GM12878 (cell line): Measurements from ENCODE around the gene ANKRD6. TPM values are rescaled to one million over a fixed set of nuclear protein-coding genes. Genes with fewer than 3 reads are reported as not detected.

Experiments used
- ATAC-seq: fragments of 200-7000 bp; cut with Tn5 transposase; 3 replicates; pipeline ENCODE4 v1.9.1; 2020; ENCODE audit warnings: mild to moderate bottlenecking, moderate library complexity
- BruUV-seq: library from RNA; stranded (reverse); fragments of 400-500 nt; replicated peaks from 2 replicates; lab custom pipeline; 2021; lab: Mats Ljungman, UMichigan
- CTCF ChIA-PET: fragments of 300-600 bp; sonication (Branson Sonifier 250); formaldehyde crosslinking; extraction: SDS; loops from one replicate; lab custom pipeline; 2021; ENCODE audit warnings: inconsistent platforms; lab: Yijun Ruan, JAX
- POLR2A ChIA-PET: fragments of 350-600 bp; formaldehyde crosslinking; extraction: SDS; loops from one replicate; lab custom pipeline; 2021; ENCODE audit warnings: inconsistent platforms; lab: Charles Lee
- RAD21 ChIA-PET: fragments of 300-600 bp; sonication (Branson Sonifier 250); formaldehyde crosslinking; loops from one replicate; lab custom pipeline; 2023; ENCODE audit warnings: antibody characterized with exemption; ENCODE audit not compliant: unreplicated experiment; lab: Charles Lee
- SMC1A ChIA-PET: fragments of 300-600 bp; sonication (Branson Sonifier 250); formaldehyde crosslinking; loops from one replicate; lab custom pipeline; 2023; ENCODE audit not compliant: unreplicated experiment, uncharacterized antibody; lab: Charles Lee
- DNase-seq: peaks from one replicate; pipeline ENCODE4 v3.0.0-alpha.2; 2011; ENCODE audit warnings: low read depth, low spot score
- FAIRE-seq: peaks from 3 replicates; lab custom pipeline; 2011; peaks lifted over from hg19 to GRCh38; lab: Jason Lieb, UNC
- H2AFZ ChIP-seq: 2 replicates; pipeline ENCODE4 v1.6.0; 2011; ENCODE audit warnings: low read depth, low read length, control low read depth; ENCODE audit not compliant: control insufficient read depth
- H3K27ac ChIP-seq: 2 replicates; pipeline ENCODE4 v1.5.1; 2011; ENCODE audit warnings: control low read depth; ENCODE audit not compliant: control insufficient read depth, insufficient read depth
- H3K27me3 ChIP-seq, 2 experiments: replicated peaks in 1 of 2; 2 replicates each; pipeline versions ENCODE4 v1.6.0 to v1.6.1; 2011; ENCODE audit warnings: low read length in 1 of 2; ENCODE audit not compliant: control insufficient read depth in 2 of 2, insufficient read depth in 2 of 2
- H3K36me3 ChIP-seq, 2 experiments: 2 replicates each; pipeline ENCODE4 v1.5.1; 2011; ENCODE audit warnings: low read length in 1 of 2; ENCODE audit not compliant: control insufficient read depth in 2 of 2, insufficient read depth in 2 of 2
- H3K4me1 ChIP-seq: 2 replicates; pipeline ENCODE4 v1.6.1; 2011; ENCODE audit warnings: mild to moderate bottlenecking, low read length, moderate library complexity, mixed read lengths; ENCODE audit not compliant: control insufficient read depth, insufficient read depth
- H3K4me2 ChIP-seq: 2 replicates; pipeline ENCODE4 v1.6.0; 2011; ENCODE audit warnings: control low read depth; ENCODE audit not compliant: control insufficient read depth, insufficient read depth
- H3K4me3 ChIP-seq: fragments of 200-600 bp; sonication (generic); 2 replicates; pipeline ENCODE4 v1.5.1; 2016
- H3K79me2 ChIP-seq: 2 replicates; pipeline ENCODE4 v1.6.0; 2011; ENCODE audit warnings: low read length; ENCODE audit not compliant: control insufficient read depth, insufficient read depth
- H3K9ac ChIP-seq: 2 replicates; pipeline ENCODE4 v1.8.0; 2011; ENCODE audit warnings: low read length, control low read depth, mixed read lengths; ENCODE audit not compliant: control insufficient read depth, insufficient read depth
- H3K9me3 ChIP-seq: replicated peaks from 3 replicates; pipeline ENCODE4 v1.5.1; 2011; ENCODE audit warnings: mild to moderate bottlenecking, low read length; ENCODE audit not compliant: control insufficient read depth, insufficient read depth
- H4K20me1 ChIP-seq: 2 replicates; pipeline ENCODE4 v1.6.0; 2011; ENCODE audit not compliant: control insufficient read depth, insufficient read depth
- BMI1 ChIP-seq: fragments of 450-650 bp; IDR thresholded peaks from 2 replicates; pipeline ENCODE4 v1.6.1; 2016; ENCODE audit warnings: mild to moderate bottlenecking, moderate library complexity, borderline replicate concordance
- E4F1 ChIP-seq: fragments of 450-650 bp; IDR thresholded peaks from 2 replicates; pipeline ENCODE4 v1.6.1; 2018; ENCODE audit warnings: borderline replicate concordance, mild to moderate bottlenecking; ENCODE audit not compliant: partially characterized antibody
- EED ChIP-seq: sonication (generic); IDR thresholded peaks from 2 replicates; pipeline ENCODE4 v1.6.1; 2016; ENCODE audit warnings: antibody characterized with exemption, low read depth
- HCFC1 ChIP-seq: fragments of 150-350 bp; IDR thresholded peaks from 2 replicates; pipeline ENCODE4 v1.6.1; 2014; ENCODE audit warnings: low read length
- KAT2A ChIP-seq: conservative IDR thresholded peaks from 2 replicates; pipeline ENCODE4 v1.6.1; 2011; ENCODE audit warnings: low read depth, low read length; ENCODE audit not compliant: control insufficient read depth
- MYB ChIP-seq: fragments of 150-350 bp; IDR thresholded peaks from 2 replicates; pipeline ENCODE4 v1.6.1; 2014; ENCODE audit warnings: mild to moderate bottlenecking, low read depth, low read length, borderline replicate concordance
- MYC ChIP-seq: IDR thresholded peaks from 2 replicates; pipeline ENCODE4 v1.6.1; 2011; ENCODE audit warnings: mild to moderate bottlenecking, low read length, moderate library complexity, inconsistent platforms; ENCODE audit not compliant: insufficient read depth, insufficient replicate concordance, insufficient read length, severe bottlenecking
- NR2C1 ChIP-seq: fragments of 450-650 bp; IDR thresholded peaks from 2 replicates; pipeline ENCODE4 v1.6.1; 2017; ENCODE audit warnings: antibody characterized with exemption, mild to moderate bottlenecking, moderate library complexity
- SIN3A ChIP-seq: IDR thresholded peaks from 2 replicates; pipeline ENCODE4 v1.6.1; 2012; ENCODE audit warnings: low read depth, low read length, improper control_type of control experiment
- SMARCA5 ChIP-seq: fragments of 450-650 bp; IDR thresholded peaks from 2 replicates; pipeline ENCODE4 v1.6.1; 2017; ENCODE audit warnings: mild to moderate bottlenecking
- SREBF2 ChIP-seq: IDR thresholded peaks from 2 replicates; pipeline ENCODE4 v1.6.1; 2012; ENCODE audit warnings: mild to moderate bottlenecking, low read length
- TCF3 ChIP-seq: IDR thresholded peaks from 2 replicates; pipeline ENCODE4 v1.6.1; 2012; ENCODE audit warnings: low read depth, mild to moderate bottlenecking, low read length, borderline replicate concordance; ENCODE audit not compliant: insufficient read depth
- WGBS: methylation state at CpG from one replicate; pipeline ENCODE4 v1.1.6; 2016; ENCODE audit warnings: low lambda C conversion rate; ENCODE audit not compliant: insufficient replicate concordance, insufficient coverage; ENCODE audit errors: missing lambda C conversion rate; 5-methylcytosine and 5-hydroxymethylcytosine counted together
- in situ Hi-C: fragments of 300-500 bp; cut with MboI; formaldehyde crosslinking; loops from 9 replicates; pipeline ENCODE4 v1.14.3; 2018; ENCODE audit warnings: mixed read lengths
- intact Hi-C: fragments of 100-400 bp; cut with micrococcal nuclease; formaldehyde crosslinking; loops from one replicate; pipeline ENCODE4 v1.14.2; 2022; ENCODE audit not compliant: unreplicated experiment
- polyA plus RNA-seq, 11 experiments: library from polyadenylated mRNA; depleted of rRNA in 4 of 11; unstranded in 6 of 11; stranded (reverse) in 5 of 11; fragments of >200 nt; fragmentation: Nextera tagmentation in 4 of 11; fragmentation: Illumina TruSeq in 1 of 11; extraction: Ambion mirVana in 4 of 11; extraction: Trizol in 1 of 11; gene quantifications; 1 replicate in 1 of 11; 2 replicates in 10 of 11; pipeline versions ENCODE4 v1.2.1 to v1.2.3, GENCODE V29; 2011 to 2016; ENCODE audit warnings: inconsistent platforms in 2 of 11, missing spikeins in 2 of 11, low read depth in 1 of 11
- total RNA-seq, 4 experiments: library from RNA; depleted of rRNA in 3 of 4; stranded (reverse); fragments of >200 nt in 3 of 4; fragmentation: Illumina TruSeq in 1 of 4; extraction: Trizol in 1 of 4; gene quantifications; 2 replicates each; pipeline versions ENCODE4 v1.2.1 to v1.2.3, GENCODE V29; 2013 to 2021
- TF ChIP-seq, protein P1 (sequence below): fragments of 150-350 bp; IDR thresholded peaks from 2 replicates; pipeline ENCODE4 v1.6.1; 2014; ENCODE audit warnings: mild to moderate bottlenecking, low read depth, low read length
- TF ChIP-seq, protein P2 (sequence below): IDR thresholded peaks from 2 replicates; pipeline ENCODE4 v1.6.1; 2012; ENCODE audit warnings: improper control_type of control experiment, low read depth, low read length; ENCODE audit not compliant: insufficient replicate concordance
- TF ChIP-seq, protein P3 (sequence below): IDR thresholded peaks from 2 replicates; pipeline ENCODE4 v1.6.1; 2012; ENCODE audit warnings: low read depth, low read length, improper control_type of control experiment

The ANKRD6 gene
- total and polyA plus RNA-seq, 10 of the 15 experiments (the other 5 are each of a cell fraction or from before 2014, with no cell fraction given) = 0.03 to 0.90 (median 0.38) TPM

DNA sequence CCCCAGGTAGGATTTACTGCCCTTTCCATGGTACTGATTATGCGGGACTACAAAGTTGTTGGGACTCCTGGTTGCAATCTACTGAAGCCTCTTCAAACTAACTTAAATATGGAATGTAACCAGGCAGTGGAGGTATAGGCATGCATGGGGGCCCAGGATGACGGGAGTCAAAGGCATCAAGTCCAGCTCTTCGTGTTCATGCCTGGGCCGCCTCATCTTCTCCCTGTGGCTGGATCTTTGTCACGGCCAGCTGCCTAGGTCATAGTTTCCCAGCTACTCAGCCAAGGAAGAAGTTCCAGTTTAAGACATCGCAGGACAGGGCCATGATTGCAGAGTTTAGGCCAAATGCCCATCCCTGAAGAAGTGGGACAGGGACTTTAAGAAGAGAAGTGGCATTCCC, 185.1 kb downstream of the ANKRD6 start:
- no TSS peak for BruUV-seq
- DNase-seq = no peak
- Histone ChIP-seq H4K20me1 (no peaks in the 10 kb centered on the region), H3K36me3 (no peaks in the 10 kb centered on the region), H3K27ac (no peak overlapping the region), H3K9me3 (no peaks in the 10 kb centered on the region), H3K27me3 (no peaks in the 10 kb centered on the region), H3K79me2 (no peaks in the 10 kb centered on the region), H3K4me2 (no peak overlapping the region), H3K4me1 (no peaks in the 10 kb centered on the region), H3K4me3 (no peak overlapping the region), H2AFZ (no peak overlapping the region), H3K9ac (no peak overlapping the region)
- in situ Hi-C loops (no loop called here), intact Hi-C loops (no loop called here)
- SMC1A ChIA-PET = no interaction called here
- no peak for FAIRE-seq
- ATAC-seq = no peak
- CTCF ChIA-PET = interaction anchor here (0.9 to 1.1 kb wide), 2 partner anchors 186 to 246 kb away, joined by 3 to 5 read pairs; no protein-coding TSS in a partner anchor
- RAD21 ChIA-PET = interaction anchor here (1.0 kb wide), 1 partner anchor 10 kb away, joined by 3 read pairs; no protein-coding TSS in a partner anchor
- POLR2A ChIA-PET = no interaction called here
- WGBS = 83% methylated on average over 6 of the region's 6 CpGs
- TF ChIP-seq SREBF2 (no peak), MYB (no peak), SMARCA5 (no peak), MYC (no peak), EED (no peak), KAT2A (no peak), E4F1 (no peak), TCF3 (no peak), NR2C1 (no peak), SIN3A (no peak), BMI1 (no peak), HCFC1 (no peak)
- TF ChIP-seq, protein P1, sequence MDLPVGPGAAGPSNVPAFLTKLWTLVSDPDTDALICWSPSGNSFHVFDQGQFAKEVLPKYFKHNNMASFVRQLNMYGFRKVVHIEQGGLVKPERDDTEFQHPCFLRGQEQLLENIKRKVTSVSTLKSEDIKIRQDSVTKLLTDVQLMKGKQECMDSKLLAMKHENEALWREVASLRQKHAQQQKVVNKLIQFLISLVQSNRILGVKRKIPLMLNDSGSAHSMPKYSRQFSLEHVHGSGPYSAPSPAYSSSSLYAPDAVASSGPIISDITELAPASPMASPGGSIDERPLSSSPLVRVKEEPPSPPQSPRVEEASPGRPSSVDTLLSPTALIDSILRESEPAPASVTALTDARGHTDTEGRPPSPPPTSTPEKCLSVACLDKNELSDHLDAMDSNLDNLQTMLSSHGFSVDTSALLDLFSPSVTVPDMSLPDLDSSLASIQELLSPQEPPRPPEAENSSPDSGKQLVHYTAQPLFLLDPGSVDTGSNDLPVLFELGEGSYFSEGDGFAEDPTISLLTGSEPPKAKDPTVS = no peak
- TF ChIP-seq, protein P2, sequence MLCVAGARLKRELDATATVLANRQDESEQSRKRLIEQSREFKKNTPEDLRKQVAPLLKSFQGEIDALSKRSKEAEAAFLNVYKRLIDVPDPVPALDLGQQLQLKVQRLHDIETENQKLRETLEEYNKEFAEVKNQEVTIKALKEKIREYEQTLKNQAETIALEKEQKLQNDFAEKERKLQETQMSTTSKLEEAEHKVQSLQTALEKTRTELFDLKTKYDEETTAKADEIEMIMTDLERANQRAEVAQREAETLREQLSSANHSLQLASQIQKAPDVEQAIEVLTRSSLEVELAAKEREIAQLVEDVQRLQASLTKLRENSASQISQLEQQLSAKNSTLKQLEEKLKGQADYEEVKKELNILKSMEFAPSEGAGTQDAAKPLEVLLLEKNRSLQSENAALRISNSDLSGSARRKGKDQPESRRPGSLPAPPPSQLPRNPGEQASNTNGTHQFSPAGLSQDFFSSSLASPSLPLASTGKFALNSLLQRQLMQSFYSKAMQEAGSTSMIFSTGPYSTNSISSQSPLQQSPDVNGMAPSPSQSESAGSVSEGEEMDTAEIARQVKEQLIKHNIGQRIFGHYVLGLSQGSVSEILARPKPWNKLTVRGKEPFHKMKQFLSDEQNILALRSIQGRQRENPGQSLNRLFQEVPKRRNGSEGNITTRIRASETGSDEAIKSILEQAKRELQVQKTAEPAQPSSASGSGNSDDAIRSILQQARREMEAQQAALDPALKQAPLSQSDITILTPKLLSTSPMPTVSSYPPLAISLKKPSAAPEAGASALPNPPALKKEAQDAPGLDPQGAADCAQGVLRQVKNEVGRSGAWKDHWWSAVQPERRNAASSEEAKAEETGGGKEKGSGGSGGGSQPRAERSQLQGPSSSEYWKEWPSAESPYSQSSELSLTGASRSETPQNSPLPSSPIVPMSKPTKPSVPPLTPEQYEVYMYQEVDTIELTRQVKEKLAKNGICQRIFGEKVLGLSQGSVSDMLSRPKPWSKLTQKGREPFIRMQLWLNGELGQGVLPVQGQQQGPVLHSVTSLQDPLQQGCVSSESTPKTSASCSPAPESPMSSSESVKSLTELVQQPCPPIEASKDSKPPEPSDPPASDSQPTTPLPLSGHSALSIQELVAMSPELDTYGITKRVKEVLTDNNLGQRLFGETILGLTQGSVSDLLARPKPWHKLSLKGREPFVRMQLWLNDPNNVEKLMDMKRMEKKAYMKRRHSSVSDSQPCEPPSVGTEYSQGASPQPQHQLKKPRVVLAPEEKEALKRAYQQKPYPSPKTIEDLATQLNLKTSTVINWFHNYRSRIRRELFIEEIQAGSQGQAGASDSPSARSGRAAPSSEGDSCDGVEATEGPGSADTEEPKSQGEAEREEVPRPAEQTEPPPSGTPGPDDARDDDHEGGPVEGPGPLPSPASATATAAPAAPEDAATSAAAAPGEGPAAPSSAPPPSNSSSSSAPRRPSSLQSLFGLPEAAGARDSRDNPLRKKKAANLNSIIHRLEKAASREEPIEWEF = no peak
- TF ChIP-seq, protein P3, sequence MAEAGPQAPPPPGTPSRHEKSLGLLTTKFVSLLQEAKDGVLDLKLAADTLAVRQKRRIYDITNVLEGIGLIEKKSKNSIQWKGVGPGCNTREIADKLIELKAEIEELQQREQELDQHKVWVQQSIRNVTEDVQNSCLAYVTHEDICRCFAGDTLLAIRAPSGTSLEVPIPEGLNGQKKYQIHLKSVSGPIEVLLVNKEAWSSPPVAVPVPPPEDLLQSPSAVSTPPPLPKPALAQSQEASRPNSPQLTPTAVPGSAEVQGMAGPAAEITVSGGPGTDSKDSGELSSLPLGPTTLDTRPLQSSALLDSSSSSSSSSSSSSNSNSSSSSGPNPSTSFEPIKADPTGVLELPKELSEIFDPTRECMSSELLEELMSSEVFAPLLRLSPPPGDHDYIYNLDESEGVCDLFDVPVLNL = no peak
